Measurements from ENCODE around the gene CCDC167.
"Not testable (repeated sequence)": the region's sequence is repeated elsewhere in the genome, so short reads cannot be mapped to it uniquely, and the experiment has no call there.

CCDC167 gene

DNA sequence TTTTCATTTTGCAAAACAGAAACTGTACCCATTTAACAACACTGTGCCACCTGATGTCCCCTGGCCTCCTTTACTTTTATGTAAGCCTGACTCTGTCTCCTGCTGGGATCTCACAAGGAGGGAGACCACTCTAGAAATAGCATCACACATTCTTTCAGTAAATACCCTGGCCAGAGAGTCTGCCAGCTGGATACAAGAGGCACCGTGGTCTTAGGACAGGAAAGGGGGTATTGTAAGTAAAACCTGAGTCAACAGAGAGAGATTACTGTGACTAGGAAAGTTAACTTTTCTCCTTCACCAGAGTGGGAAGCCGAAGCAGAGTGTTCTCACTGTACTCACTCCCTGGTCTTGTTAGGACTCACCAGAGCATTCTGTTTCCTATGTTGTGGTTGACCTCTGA is 38.9 kb downstream of the CCDC167 start:
- DNase-seq: no peak

GRCh38 chr6:37459981-37460800 is 39.5 kb downstream of the CCDC167 start:
- no peak for DNase-seq

DNA sequence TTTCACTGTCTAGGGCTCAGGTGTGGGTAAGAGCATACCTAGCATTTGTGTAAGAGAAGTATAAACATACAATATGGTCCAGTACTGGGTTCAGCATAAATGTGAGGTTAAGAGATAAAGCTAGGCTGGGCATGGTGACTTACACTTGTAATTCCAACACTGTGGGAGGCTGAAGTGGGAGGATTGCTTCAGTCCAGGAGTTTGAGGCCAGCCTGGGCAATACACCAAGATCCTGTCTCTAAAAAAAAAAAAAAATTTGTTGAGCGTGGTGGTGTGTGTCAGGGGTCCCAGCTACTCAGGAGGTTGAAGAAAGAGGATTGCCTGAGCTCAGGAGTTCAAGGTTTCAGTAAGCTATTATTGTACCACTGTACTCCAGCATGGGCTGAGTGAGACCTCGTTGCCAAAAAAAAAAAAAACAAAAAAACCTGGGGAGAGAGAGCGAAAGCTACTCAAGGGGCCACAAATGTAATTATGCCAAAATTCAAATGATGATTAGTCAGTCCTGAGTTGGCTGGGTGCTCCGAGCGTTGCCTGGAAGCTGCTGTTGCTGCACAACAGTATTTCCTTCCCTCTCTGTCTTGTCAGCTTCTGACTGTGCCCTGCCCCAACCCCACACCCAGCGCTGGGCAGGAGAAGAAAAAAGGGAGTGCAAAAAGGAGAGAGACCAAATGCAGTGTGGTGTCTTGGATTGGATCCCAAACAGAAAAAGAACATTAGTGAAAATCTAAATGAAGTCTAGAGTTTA is 42.7 kb downstream of the CCDC167 start:
- DNase-seq: no peak

GRCh38 chr6:37456126-37456525 is 43.6 kb downstream of the CCDC167 start:
- no peak for DNase-seq

DNA sequence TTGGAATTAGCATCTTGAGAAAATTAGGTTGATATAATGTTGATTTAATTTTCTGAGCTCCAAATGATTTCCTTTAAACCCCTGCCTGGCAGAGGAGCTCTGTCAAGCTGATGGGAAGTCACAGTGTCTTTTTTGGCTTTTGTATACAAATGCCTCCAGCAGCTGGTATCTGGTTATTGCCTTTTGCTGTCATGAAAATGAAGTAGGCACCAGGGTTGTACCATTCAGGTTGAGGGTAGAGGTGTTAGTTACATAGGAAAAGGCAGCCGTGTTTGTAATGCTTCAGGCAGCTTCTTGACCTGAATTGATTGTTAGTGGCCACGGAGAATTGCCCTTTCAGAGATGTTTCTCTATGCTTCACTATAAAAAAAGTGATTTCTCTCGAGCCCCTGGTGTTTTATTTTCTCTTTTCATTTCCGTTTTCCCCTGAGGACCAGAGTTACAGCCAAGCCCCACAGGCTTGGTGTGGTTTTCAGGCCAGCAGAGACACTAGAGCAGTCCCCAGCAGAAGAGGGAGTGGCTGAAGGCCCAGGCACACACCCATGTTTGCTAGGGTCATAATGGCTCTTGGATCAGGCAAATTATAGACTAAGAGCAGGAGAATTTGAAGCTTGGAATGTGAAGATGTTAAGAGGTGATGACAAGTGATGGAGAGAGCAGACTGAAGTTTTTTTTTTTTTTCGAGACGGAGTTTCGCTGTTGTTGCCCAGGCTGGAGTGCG is 45.1 kb downstream of the CCDC167 start:
- DNase-seq: no peak

DNA sequence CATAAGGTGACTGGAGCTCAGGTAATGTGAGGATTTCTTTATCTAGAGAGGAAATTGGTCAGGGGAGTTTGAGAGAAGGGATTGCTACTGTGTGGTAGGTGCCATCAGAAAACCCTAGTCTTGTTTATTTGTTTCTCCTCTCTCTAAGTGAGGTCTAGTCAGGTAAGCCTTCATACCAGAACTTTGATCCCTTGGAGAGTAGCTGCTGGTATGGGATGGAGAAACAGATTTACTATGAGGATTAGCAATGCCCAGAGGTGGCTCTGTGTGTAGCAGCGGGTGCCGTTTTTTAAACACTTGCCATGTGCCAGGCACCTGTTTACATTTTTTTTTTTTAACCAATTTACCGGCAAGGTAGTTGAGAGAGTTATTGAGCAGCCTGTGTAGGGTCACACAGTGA is 47.2 kb downstream of the CCDC167 start:
- no peak for DNase-seq

- no peak for DNase-seq
Observed at GRCh38 chr6:37451441-37452193, 48.1 kb downstream of the CCDC167 start.

DNA sequence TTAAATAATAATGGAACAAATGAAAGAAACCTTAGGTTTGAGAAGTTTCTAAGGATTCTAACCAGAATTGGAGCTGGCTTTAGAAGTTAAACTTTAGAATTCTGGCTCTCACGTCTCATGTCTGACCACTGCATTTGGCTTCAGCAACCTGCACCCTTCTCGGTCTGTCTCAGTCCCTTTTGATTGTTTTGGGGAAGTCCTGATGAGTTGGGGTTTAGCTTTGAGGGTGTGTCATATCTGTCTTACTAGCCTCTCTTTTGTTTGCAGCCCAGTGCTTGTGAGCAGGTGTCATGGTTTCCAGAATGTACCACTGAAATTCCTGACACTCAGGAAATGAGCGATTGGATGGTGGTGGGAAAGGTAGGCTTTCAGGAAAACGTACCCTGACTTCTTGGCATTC is 49.7 kb downstream of the CCDC167 start:
- no peak for DNase-seq

- not testable (repeated sequence) for DNase-seq
Observed at GRCh38 chr6:37443216-37443542, 56.5 kb downstream of the CCDC167 start.

DNA sequence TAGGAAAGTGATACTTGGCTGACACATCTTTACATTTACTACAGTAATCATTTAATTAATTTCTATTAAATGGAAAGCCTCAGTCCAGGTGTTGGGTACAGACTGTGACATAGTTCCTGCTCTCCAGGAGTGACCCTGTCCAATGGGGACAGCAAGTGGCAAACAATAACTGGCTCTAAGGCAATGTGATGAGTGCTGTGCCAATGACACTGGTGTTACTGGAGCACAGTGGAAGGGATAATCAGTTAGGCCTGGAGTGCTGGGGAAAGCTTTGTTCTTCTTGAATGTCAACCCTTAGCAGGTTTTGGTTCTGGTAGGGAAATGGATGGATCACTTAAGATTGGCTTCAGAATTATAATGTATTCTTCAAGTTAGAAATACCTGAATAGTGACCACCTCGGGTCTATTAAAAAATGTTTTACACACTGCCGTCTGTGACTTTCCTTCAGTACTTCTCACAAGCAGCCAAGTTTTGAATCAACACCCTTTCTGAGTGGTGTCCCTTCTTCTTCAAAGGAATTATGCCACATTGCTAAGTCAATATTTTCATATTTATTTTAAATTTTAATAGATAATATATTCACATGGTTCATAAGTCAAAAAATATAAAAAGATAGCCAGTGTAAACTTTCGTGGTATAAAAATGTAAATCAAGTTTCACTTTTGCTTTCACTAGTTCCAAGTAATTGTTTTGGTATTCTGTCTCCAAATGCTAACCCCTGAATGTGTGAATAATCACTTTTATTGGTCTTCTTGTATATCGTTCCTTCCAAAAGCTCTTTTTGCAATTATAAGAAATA is 57.1 kb downstream of the CCDC167 start:
- DNase-seq: no peak

- DNase-seq: no peak
Observed at GRCh38 chr6:37441651-37442050, 58.0 kb downstream of the CCDC167 start.

GRCh38 chr6:37438930-37439329 is 60.8 kb downstream of the CCDC167 start:
- DNase-seq: no peak

DNA sequence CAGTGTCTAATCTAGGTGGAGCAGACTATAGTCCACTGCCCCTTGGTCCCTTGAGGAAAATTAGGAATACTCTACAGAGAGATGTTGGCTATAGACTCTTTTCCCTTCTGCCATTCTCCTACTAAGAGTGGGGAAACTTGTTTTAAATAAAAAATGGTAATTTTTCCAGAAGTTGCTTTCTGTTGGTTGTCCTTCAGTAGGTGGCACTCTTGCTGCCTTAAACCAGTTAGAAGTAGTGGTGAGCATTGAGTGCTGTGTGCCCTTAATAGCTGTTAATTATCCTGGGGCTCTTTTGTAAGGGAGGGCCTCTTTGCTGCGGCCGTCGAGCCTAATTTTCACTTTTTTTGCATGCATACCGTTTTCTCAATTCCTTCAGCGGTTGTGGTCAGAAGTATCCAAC is 63.9 kb downstream of the CCDC167 start:
- no peak for DNase-seq

GRCh38 chr6:37435373-37435772 is 64.3 kb downstream of the CCDC167 start:
- no peak for DNase-seq

DNA sequence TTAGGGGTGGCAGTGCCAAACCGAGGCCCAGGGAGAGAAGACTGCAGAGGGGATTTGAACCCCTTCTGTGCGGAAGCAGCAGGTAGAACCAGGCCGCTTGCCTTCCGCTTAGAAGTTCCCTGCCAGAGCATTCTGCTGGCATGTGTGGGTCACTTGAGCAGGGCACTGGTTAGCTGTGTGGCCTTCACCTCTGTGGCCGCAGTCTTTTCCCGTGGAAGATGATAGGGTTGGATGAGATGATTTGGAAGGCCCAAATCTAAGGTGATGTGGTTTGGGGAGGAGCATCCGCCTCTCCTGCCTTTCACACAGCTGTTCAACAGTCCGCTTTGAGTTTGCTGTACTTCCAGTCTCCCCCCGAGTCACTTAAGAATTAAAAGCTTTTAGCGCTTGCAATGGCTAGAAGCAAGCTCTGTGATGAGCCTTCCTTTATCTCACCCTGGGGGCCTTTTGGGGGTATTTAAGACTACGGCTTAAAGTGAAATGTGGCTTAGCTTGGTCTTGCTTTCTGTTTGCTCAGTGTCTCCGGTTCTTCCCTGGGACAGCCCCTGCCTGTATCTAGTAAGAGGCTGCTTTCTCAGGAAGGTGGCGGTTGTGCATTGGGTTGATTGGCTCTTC is 65.9 kb downstream of the CCDC167 start:
- DNase-seq: peak in 3 of 4 experiments; percentile 12 to 32 (median 16)
